ENCODE results near the gene KCNQ1OT1.

KCNQ1OT1 gene

GRCh38 chr11:2564008-2564530 is 135.7 kb downstream of the KCNQ1OT1 start:
- Mint-ChIP-seq H3K4me1 (ENCODE audit: low read depth) (peaks cover 61% of the 10 kb centered on the region), H3K27me3 (no peaks in the 10 kb centered on the region), H3K36me3 (ENCODE audit: low read depth) (peaks cover 19% of the 10 kb centered on the region), H3K4me3 (no peak overlapping the region), H3K9me3 (no peaks in the 10 kb centered on the region), H3K27ac (peak overlapping the region; percentile 82)
- intact Hi-C loops (cut with micrococcal nuclease): no loop called here

GRCh38 chr11:2563213-2564007 is 136.4 kb downstream of the KCNQ1OT1 start:
- intact Hi-C loops (cut with micrococcal nuclease): no loop called here

GRCh38 chr11:2562890-2563212 is 136.9 kb downstream of the KCNQ1OT1 start:
- Mint-ChIP-seq H3K36me3 (ENCODE audit: low read depth) (peaks cover 12% of the 10 kb centered on the region), H3K27ac (no peak overlapping the region), H3K9me3 (no peaks in the 10 kb centered on the region), H3K4me1 (ENCODE audit: low read depth) (peaks cover 70% of the 10 kb centered on the region), H3K4me3 (no peak overlapping the region), H3K27me3 (no peaks in the 10 kb centered on the region)
- intact Hi-C loops (cut with micrococcal nuclease): no loop called here

More at GRCh38 chr11:2563213-2564007, 136.4 kb downstream of the KCNQ1OT1 start:
- Mint-ChIP-seq H3K4me3 (no peak overlapping the region), H3K27me3 (no peaks in the 10 kb centered on the region), H3K27ac (no peak overlapping the region), H3K4me1 (ENCODE audit: low read depth) (peaks cover 68% of the 10 kb centered on the region), H3K9me3 (no peaks in the 10 kb centered on the region), H3K36me3 (ENCODE audit: low read depth) (peaks cover 12% of the 10 kb centered on the region)

- H3K4me3 Mint-ChIP-seq: no peak overlapping the region
- intact Hi-C loops (cut with micrococcal nuclease): no loop called here
- peaks cover 17% of the 10 kb centered on the region for H3K36me3 Mint-ChIP-seq (ENCODE audit: low read depth)
- peaks cover 6% of the 10 kb centered on the region for H3K9me3 Mint-ChIP-seq
- H3K4me1 Mint-ChIP-seq (ENCODE audit: low read depth): peaks cover 73% of the 10 kb centered on the region
- peak overlapping the region; percentile 74 for H3K27ac Mint-ChIP-seq
- H3K27me3 Mint-ChIP-seq: no peaks in the 10 kb centered on the region
Measured at GRCh38 chr11:2561696-2562581, 137.9 kb downstream of the KCNQ1OT1 start.

GRCh38 chr11:2559527-2560311 is 140.1 kb downstream of the KCNQ1OT1 start:
- Mint-ChIP-seq H3K4me3 (no peak overlapping the region), H3K4me1 (ENCODE audit: low read depth) (peaks cover 59% of the 10 kb centered on the region), H3K27ac (peak overlapping the region; percentile 64), H3K27me3 (no peaks in the 10 kb centered on the region), H3K36me3 (ENCODE audit: low read depth) (peaks cover 13% of the 10 kb centered on the region), H3K9me3 (peaks cover 6% of the 10 kb centered on the region)
- intact Hi-C loops (cut with micrococcal nuclease): no loop called here

GRCh38 chr11:2558861-2559526 is 140.8 kb downstream of the KCNQ1OT1 start:
- Mint-ChIP-seq H3K27me3 (no peaks in the 10 kb centered on the region), H3K4me1 (ENCODE audit: low read depth) (peaks cover 54% of the 10 kb centered on the region), H3K4me3 (no peak overlapping the region), H3K27ac (peak overlapping the region; percentile 64), H3K36me3 (ENCODE audit: low read depth) (peaks cover 15% of the 10 kb centered on the region), H3K9me3 (peaks cover 6% of the 10 kb centered on the region)
- intact Hi-C loops (cut with micrococcal nuclease): no loop called here

GRCh38 chr11:2558397-2558796 is 141.4 kb downstream of the KCNQ1OT1 start:
- peaks cover 6% of the 10 kb centered on the region for H3K9me3 Mint-ChIP-seq
- intact Hi-C loops (cut with micrococcal nuclease): no loop called here
- no peak overlapping the region for H3K27ac Mint-ChIP-seq
- no peak overlapping the region for H3K4me3 Mint-ChIP-seq
- H3K4me1 Mint-ChIP-seq (ENCODE audit: low read depth): peaks cover 50% of the 10 kb centered on the region
- peaks cover 11% of the 10 kb centered on the region for H3K36me3 Mint-ChIP-seq (ENCODE audit: low read depth)
- H3K27me3 Mint-ChIP-seq: no peaks in the 10 kb centered on the region

Measured in dendritic cell treated with granulocyte-macrophage colony-stimulating factor and Interleukin-4, amounts not matched to agents 40 ng/mL and 50 ng/mL, for 4 days (primary cell).